Dendritic cell treated with granulocyte-macrophage colony-stimulating factor and Interleukin-4, amounts not matched to agents 40 ng/mL and 50 ng/mL, for 4 days (primary cell): ENCODE measurements around the gene MCU.
"Not testable (repeated sequence)": the region's sequence is repeated elsewhere in the genome, so short reads cannot be mapped to it uniquely, and the experiment has no call there.

Experiments used
- H3K27ac Mint-ChIP-seq: one replicate; pipeline ENCODE4 v1.8.0; 2022; ENCODE audit warnings: mild to moderate bottlenecking, mixed read lengths
- H3K27me3 Mint-ChIP-seq: one replicate; pipeline ENCODE4 v1.8.0; 2022; ENCODE audit warnings: mild to moderate bottlenecking, mixed read lengths
- H3K36me3 Mint-ChIP-seq: one replicate; pipeline ENCODE4 v1.8.0; 2022; ENCODE audit warnings: low read depth, mixed read lengths
- H3K4me1 Mint-ChIP-seq: one replicate; pipeline ENCODE4 v1.8.0; 2022; ENCODE audit warnings: low read depth, mixed read lengths
- H3K4me3 Mint-ChIP-seq: one replicate; pipeline ENCODE4 v1.8.0; 2022; ENCODE audit warnings: mild to moderate bottlenecking, moderate library complexity, mixed read lengths
- H3K9me3 Mint-ChIP-seq: one replicate; pipeline ENCODE4 v1.8.0; 2022; ENCODE audit warnings: mixed read lengths
- intact Hi-C: fragments of 100-400 bp; cut with micrococcal nuclease; formaldehyde crosslinking; loops from one replicate; pipeline ENCODE4 v1.15.0; 2022

MCU gene

GRCh38 chr10:72730479-72730878 is 38.5 kb downstream of the MCU start:
- Mint-ChIP-seq H3K9me3 (no peaks in the 10 kb centered on the region), H3K27me3 (no peaks in the 10 kb centered on the region), H3K36me3 (no peaks in the 10 kb centered on the region), H3K4me1 (peaks cover 8% of the 10 kb centered on the region), H3K27ac (no peak overlapping the region), H3K4me3 (no peak overlapping the region)
- intact Hi-C loops, result no loop called here

GRCh38 chr10:72731916-72732419 is 40.0 kb downstream of the MCU start:
- H3K27me3 Mint-ChIP-seq, result no peaks in the 10 kb centered on the region
- no peaks in the 10 kb centered on the region for H3K36me3 Mint-ChIP-seq
- peaks cover 14% of the 10 kb centered on the region for H3K4me1 Mint-ChIP-seq
- no peaks in the 10 kb centered on the region for H3K9me3 Mint-ChIP-seq
- intact Hi-C loops, result no loop called here
- no peak overlapping the region for H3K27ac Mint-ChIP-seq
- H3K4me3 Mint-ChIP-seq, result no peak overlapping the region

- intact Hi-C loops, result no loop called here
- peaks cover 19% of the 10 kb centered on the region for H3K4me1 Mint-ChIP-seq
- no peaks in the 10 kb centered on the region for H3K36me3 Mint-ChIP-seq
- H3K27ac Mint-ChIP-seq, result no peak overlapping the region
- no peaks in the 10 kb centered on the region for H3K9me3 Mint-ChIP-seq
- H3K4me3 Mint-ChIP-seq, result no peak overlapping the region
- no peaks in the 10 kb centered on the region for H3K27me3 Mint-ChIP-seq
Observed at GRCh38 chr10:72732521-72732920, 40.6 kb downstream of the MCU start.

- peaks cover 25% of the 10 kb centered on the region for H3K4me1 Mint-ChIP-seq
Observed at GRCh38 chr10:72733989-72734388, 42.0 kb downstream of the MCU start.

GRCh38 chr10:72735288-72735936 is 43.5 kb downstream of the MCU start:
- intact Hi-C loops, result no loop called here
- Mint-ChIP-seq H3K9me3 (no peaks in the 10 kb centered on the region), H3K4me3 (no peak overlapping the region)

More at GRCh38 chr10:72733989-72734388, 42.0 kb downstream of the MCU start:
- Mint-ChIP-seq H3K9me3 (no peaks in the 10 kb centered on the region), H3K4me3 (no peak overlapping the region), H3K27ac (no peak overlapping the region), H3K27me3 (no peaks in the 10 kb centered on the region), H3K36me3 (no peaks in the 10 kb centered on the region)
- intact Hi-C loops, result no loop called here

GRCh38 chr10:72736176-72736827 is 44.4 kb downstream of the MCU start:
- H3K9me3 Mint-ChIP-seq, result no peaks in the 10 kb centered on the region
- H3K4me3 Mint-ChIP-seq, result no peak overlapping the region
- intact Hi-C loops, result no loop called here

More at GRCh38 chr10:72735288-72735936, 43.5 kb downstream of the MCU start:
- Mint-ChIP-seq H3K27ac (no peak overlapping the region), H3K27me3 (no peaks in the 10 kb centered on the region), H3K4me1 (peaks cover 25% of the 10 kb centered on the region), H3K36me3 (no peaks in the 10 kb centered on the region)

GRCh38 chr10:72736828-72737220 is 44.9 kb downstream of the MCU start:
- Mint-ChIP-seq H3K9me3 (no peaks in the 10 kb centered on the region), H3K4me1 (peaks cover 25% of the 10 kb centered on the region), H3K36me3 (no peaks in the 10 kb centered on the region), H3K27me3 (no peaks in the 10 kb centered on the region), H3K27ac (no peak overlapping the region), H3K4me3 (no peak overlapping the region)
- intact Hi-C loops, result no loop called here

More at GRCh38 chr10:72736176-72736827, 44.4 kb downstream of the MCU start:
- H3K36me3 Mint-ChIP-seq, result no peaks in the 10 kb centered on the region
- H3K4me1 Mint-ChIP-seq, result peaks cover 25% of the 10 kb centered on the region
- no peaks in the 10 kb centered on the region for H3K27me3 Mint-ChIP-seq
- H3K27ac Mint-ChIP-seq, result no peak overlapping the region

GRCh38 chr10:72737357-72737756 is 45.4 kb downstream of the MCU start:
- intact Hi-C loops, H3K4me3 Mint-ChIP-seq, H3K36me3 Mint-ChIP-seq, H3K27me3 Mint-ChIP-seq, H3K27ac Mint-ChIP-seq, H3K9me3 Mint-ChIP-seq: not testable (repeated sequence)
- H3K4me1 Mint-ChIP-seq, result peaks cover 25% of the 10 kb centered on the region

- intact Hi-C loops, result no loop called here
- H3K4me1 Mint-ChIP-seq, result peaks cover 30% of the 10 kb centered on the region
- H3K27me3 Mint-ChIP-seq, result no peaks in the 10 kb centered on the region
- no peak overlapping the region for H3K27ac Mint-ChIP-seq
- peaks cover 7% of the 10 kb centered on the region for H3K36me3 Mint-ChIP-seq
- no peak overlapping the region for H3K4me3 Mint-ChIP-seq
- H3K9me3 Mint-ChIP-seq, result no peaks in the 10 kb centered on the region
Observed at GRCh38 chr10:72738486-72738885, 46.5 kb downstream of the MCU start.

- Mint-ChIP-seq H3K4me1 (peaks cover 30% of the 10 kb centered on the region), H3K27me3 (no peaks in the 10 kb centered on the region), H3K27ac (no peak overlapping the region), H3K36me3 (peaks cover 7% of the 10 kb centered on the region), H3K9me3 (no peaks in the 10 kb centered on the region), H3K4me3 (no peak overlapping the region)
- intact Hi-C loops, result no loop called here
Observed at GRCh38 chr10:72740528-72740927, 48.6 kb downstream of the MCU start.

GRCh38 chr10:72742092-72742491 is 50.1 kb downstream of the MCU start:
- H3K27ac Mint-ChIP-seq, result no peak overlapping the region
- peaks cover 7% of the 10 kb centered on the region for H3K36me3 Mint-ChIP-seq
- no peaks in the 10 kb centered on the region for H3K27me3 Mint-ChIP-seq
- no peak overlapping the region for H3K4me3 Mint-ChIP-seq
- intact Hi-C loops, result no loop called here
- peaks cover 23% of the 10 kb centered on the region for H3K4me1 Mint-ChIP-seq
- H3K9me3 Mint-ChIP-seq, result no peaks in the 10 kb centered on the region

- peaks cover 7% of the 10 kb centered on the region for H3K36me3 Mint-ChIP-seq
- no peak overlapping the region for H3K27ac Mint-ChIP-seq
- H3K4me3 Mint-ChIP-seq, result no peak overlapping the region
- no peaks in the 10 kb centered on the region for H3K9me3 Mint-ChIP-seq
- no peaks in the 10 kb centered on the region for H3K27me3 Mint-ChIP-seq
- intact Hi-C loops, result no loop called here
- peaks cover 16% of the 10 kb centered on the region for H3K4me1 Mint-ChIP-seq
Observed at GRCh38 chr10:72742797-72743196, 50.9 kb downstream of the MCU start.

GRCh38 chr10:72744566-72744965 is 52.6 kb downstream of the MCU start:
- intact Hi-C loops, result no loop called here
- H3K36me3 Mint-ChIP-seq, result peaks cover 7% of the 10 kb centered on the region
- no peak overlapping the region for H3K27ac Mint-ChIP-seq
- peaks cover 5% of the 10 kb centered on the region for H3K4me1 Mint-ChIP-seq
- H3K4me3 Mint-ChIP-seq, result no peak overlapping the region
- no peaks in the 10 kb centered on the region for H3K27me3 Mint-ChIP-seq
- H3K9me3 Mint-ChIP-seq, result no peaks in the 10 kb centered on the region

GRCh38 chr10:72746426-72747363 is 54.8 kb downstream of the MCU start:
- Mint-ChIP-seq H3K27ac (no peak overlapping the region), H3K36me3 (peaks cover 7% of the 10 kb centered on the region), H3K9me3 (no peaks in the 10 kb centered on the region), H3K27me3 (no peaks in the 10 kb centered on the region), H3K4me1 (peaks cover 5% of the 10 kb centered on the region), H3K4me3 (no peak overlapping the region)
- intact Hi-C loops, result no loop called here
